Measurements from ENCODE around the gene MYF5.
"Not testable (repeated sequence)": the region's sequence is repeated elsewhere in the genome, so short reads cannot be mapped to it uniquely, and the experiment has no call there.

MYF5 gene

DNA sequence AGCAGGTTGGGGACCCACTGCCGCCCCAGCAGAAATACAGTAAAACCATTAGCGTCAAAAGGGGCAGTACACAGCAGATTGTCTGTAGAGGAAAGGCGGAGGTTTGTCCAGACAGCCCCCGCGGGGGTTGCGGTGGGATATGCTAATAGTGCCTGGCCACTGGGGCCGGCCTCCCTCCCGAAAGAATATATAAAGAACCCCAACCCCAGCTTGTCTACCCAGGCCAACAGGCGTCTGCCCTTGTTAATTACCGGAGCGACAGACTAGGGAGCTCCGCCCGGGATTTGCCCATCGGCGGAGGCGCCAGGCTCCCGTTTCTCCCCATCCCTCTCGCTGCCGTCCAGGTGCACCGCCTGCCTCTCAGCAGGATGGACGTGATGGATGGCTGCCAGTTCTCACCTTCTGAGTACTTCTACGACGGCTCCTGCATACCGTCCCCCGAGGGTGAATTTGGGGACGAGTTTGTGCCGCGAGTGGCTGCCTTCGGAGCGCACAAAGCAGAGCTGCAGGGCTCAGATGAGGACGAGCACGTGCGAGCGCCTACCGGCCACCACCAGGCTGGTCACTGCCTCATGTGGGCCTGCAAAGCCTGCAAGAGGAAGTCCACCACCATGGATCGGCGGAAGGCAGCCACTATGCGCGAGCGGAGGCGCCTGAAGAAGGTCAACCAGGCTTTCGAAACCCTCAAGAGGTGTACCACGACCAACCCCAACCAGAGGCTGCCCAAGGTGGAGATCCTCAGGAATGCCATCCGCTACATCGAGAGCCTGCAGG lies at the start of gene MYF5:
Gene MYF5 (plus strand): TSS at position 217 of the 774 bp plus-strand sequence. CDS start 152 bp downstream, at position 369.
- no peak for DNase-seq

DNA sequence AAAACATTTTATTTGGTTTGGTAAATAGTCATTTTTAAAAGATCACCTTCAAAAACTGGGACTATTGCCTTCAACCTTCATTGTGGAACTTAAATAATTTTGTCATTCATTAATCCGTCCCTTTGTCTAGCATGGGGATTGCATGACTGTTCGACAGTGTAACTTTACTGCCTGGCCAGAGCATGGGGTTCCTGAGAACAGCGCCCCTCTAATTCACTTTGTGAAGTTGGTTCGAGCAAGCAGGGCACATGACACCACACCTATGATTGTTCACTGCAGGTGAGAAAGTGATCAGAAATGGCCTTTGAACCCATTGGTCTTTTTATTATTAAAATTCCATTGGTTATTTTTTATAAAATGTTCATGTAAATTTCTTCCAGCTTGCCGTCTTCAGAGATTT lies 46.5 kb upstream of the MYF5 start:
- DNase-seq = no peak

DNA sequence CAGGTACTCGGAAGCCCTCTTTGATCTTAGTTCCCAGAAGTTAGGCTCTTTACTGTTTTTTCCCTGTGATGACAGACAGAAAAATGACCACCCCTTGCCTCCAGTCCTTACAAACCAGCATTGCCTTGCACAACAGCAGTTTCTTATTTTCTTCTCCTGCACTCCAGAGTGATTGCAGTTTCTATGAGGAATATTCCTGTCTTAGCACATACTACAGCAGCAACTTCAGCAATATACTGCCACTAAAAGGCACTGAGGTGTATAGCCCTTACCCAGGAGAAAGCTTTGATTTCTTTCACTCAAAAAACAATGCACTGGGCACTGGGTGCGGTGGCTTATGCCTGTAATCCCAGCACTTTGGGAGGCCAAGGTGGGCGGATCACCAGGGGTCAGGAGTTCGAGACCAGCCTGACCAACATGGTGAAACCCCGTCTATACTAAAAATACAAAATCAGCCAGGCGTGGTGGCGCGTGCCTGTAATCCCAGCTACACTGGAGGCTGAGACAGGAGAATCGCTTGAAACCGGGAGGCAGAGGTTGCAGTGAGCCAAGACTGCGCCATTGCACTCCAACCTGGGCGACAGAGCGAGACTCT lies 40.6 kb upstream of the MYF5 start:
- not testable (repeated sequence) for DNase-seq

DNA sequence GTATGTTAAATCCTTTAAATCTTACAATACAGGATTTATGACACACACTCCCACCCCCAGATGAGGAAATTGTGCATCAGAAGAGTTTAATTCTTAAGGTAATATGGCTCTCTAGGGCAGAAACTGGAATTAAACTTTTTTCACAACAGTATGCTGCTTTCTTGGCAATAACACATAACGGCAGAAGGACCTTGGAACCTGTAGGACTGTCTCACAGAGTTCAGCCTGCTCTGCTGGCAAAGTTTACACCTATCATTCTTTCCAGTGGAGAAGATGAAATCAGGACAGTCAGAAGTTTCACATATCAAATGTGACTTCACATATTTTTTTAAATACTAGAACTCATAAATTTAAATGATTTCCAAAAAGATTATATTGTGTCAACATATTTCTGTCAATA lies 39.9 kb upstream of the MYF5 start:
- DNase-seq = no peak

DNA sequence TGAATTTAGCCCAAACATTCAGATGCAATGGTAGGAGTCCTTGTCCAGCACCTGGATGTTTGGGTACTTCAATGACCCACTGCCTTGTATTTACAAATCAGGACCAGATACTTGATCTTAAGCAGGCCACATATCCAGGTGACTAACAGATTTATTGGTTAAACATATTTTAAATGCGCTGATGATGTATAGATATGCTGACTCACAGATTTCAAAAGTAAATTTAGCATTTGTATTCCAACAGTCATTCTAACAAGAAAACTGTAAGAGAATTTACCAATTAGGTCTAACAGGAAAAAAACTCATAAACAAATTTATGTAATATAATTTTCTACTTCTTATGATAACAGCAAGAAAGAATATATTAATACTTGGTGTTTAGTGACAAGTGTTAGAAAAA lies 38.7 kb upstream of the MYF5 start:
- DNase-seq = no peak

DNA sequence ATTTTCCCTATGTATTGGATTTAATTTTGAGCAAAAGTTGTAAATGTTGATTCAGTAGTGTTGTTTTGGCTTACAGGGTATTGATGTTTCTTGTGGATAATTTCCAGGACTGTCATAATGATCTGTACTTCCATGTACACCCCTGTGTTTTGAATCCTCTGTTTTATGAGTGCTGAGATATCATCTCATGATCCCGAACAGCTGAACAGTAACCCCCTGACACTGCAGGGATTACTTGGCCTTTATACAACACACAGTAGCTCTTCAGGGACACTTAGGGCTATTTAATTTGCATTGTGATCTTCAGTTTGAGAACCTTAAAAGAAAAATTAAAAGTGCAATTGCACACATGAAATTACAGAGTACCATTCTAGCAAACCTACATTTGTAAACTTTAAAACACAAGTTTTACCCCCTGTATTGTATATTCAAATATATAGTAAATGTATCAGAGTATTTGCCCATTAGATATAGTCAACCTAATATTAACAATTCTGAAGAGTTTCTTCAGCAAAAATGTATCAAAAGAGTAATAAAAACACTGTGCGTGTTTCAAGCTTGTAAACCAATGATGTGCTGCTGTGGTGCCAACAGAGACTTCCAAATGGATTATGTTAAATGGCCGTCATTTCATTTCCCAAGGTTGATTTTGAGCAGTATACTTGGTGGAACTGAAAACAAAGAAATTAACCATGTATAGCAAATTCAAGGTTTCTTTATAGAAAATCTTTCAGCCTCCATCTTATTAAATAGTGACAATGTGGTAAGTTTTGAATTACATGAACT lies 37.2 kb upstream of the MYF5 start:
- DNase-seq = no peak

DNA sequence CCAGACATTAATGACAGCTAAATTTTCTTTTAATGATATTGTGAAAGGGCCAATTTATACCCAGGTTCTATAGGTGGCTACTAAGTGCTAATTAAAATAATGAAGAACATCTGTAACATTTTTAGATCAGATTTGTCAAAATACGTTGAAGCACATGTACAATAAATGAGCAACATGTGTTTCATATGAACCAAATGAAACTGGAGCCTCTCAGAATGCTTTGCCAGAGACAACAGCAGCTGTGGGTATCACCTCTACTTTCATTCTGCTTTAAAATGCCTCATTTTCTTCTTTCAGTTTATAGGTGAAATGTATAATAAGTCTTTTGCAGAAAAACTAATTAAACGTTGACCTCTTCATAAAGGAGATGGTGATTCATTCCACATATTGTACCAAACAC lies 35.4 kb upstream of the MYF5 start:
- no peak for DNase-seq

DNA sequence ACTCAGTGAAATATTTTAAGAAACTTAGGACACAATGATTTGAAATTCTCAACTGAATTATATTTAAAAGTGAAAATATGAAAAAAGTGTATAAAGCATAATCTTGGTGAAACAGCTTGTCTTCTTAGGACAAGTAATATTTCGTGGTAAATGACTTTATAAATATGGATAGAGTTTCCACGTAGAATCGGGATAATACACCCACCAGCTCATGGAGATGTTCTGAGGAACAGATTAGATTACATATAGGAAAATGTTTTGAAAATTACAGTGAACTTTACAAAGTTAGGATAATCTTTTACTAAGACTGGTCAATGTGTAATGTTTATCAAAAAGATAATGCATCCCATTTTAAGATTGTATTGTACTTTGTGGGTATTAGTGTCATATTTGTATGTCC lies 34.9 kb upstream of the MYF5 start:
- DNase-seq = no peak

DNA sequence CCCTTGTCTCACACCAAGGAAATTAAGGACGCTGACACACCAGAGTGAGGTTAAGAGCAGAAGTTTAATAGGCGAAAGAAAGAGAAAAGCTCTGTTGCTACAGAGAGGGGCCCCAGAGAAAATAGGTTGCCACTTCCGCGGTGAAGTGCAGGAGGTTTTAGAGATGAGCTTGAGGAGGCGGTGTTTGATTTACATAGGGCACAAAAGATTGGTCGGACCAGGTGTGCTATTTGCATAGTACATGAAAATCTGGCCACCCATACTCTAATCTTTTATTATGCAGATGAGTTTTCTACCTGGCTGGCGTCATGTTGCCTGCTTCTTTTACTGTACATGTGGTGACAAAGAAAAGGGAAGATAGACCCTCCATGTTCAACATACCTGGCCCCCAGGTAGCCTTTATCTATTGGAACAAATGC lies 32.6 kb upstream of the MYF5 start:
- no peak for DNase-seq

DNA sequence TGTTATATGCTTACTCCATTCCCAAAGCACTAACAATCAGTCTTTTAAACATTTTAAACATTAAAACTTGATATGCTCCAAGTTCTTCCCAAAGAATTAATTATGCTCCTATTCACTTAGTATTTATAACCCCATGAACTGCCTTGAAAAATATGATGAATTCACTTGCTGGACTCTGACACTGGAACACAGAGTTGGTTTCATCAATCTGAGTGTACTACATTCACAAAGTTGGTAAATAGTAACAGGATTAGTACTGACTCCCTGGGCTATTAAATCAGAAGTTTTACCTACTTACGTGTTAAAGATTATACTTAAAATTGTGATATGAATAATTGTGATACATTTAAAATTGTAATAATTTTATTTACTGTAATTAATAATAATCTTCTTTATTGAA lies 26.6 kb upstream of the MYF5 start:
- no peak for DNase-seq

DNA sequence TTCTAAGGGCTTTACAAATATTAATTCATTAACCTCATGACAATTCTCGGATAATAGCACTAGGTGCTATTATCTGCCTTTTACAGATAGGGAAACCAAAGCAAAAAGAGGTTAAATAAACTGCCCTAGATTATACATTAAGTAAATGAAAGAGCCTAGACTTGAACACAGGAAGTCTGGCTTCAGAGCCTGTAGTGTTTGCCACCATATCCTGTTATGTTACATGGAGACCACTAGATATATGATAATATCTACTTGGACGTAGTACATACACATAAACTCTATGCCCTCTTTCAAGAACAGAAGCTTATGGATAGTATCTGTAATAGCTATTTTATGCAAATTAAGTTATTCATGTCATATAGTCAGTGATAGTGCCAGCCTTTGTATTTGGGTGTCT lies 26.2 kb upstream of the MYF5 start:
- no peak for DNase-seq

DNA sequence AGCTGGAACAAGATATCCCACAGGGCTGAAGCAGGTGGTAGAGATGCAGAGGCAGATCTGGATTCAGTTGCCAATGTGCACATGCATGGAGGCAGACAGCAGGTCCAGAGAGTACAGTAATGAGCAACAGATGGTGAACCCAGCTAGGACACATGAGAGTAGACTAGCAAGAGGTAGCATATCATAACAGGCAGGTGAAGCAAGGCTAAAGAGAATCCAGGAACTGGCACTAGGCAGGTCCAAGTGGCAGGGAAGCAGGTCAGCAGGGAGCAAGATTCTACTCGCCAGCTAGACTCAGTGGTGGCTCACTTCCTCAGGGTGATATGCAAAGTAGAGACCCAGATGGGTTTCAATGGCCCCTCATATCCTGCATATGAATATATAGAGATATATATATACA lies 24.6 kb upstream of the MYF5 start:
- no peak for DNase-seq

DNA sequence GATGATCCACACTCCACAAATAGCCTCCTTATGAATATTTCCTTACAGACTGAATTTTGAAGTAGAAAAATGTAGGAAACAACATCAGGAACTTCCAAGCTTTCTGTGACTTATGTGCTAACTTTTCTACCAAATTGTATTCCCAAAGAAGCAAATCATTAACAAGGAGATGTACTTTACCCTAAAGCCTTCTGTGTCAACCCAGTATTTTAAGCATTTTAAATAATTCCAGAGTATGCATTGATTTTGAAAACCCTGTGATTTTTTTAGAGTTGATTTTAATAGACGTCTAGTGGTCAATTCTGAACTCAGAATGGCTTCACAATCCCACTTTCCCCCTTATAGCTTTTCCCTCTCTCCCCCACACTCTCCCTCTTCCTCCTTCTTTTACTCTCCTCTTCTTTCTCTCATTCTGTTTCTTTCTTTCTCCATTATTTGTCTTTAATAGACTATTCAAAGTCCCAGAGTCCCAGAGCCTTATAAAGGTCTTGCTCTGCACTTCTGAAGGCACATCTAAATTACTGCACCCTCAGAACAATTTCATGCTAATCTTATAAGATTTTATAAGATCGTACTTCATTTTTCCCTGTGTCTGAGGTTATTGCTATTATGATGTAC lies 19.3 kb upstream of the MYF5 start:
- DNase-seq = no peak

DNA sequence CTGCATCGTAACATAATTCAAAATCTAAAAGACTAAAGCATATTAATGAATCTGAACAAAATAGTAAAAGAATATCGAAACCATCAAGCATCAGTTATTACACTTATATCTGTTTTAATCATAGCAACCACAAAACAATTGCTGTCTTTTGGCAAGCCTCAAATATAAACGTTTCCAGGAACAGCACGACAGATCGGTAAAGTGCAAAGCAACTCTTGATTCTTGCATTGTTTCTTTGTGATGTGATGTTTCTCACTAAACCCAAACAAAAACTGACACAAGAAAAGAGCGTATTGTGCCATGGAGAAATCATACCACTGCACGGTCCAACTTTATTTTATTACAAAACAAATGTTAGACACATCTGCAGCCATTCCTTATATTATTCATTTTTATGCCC lies 18.5 kb upstream of the MYF5 start:
- no peak for DNase-seq

DNA sequence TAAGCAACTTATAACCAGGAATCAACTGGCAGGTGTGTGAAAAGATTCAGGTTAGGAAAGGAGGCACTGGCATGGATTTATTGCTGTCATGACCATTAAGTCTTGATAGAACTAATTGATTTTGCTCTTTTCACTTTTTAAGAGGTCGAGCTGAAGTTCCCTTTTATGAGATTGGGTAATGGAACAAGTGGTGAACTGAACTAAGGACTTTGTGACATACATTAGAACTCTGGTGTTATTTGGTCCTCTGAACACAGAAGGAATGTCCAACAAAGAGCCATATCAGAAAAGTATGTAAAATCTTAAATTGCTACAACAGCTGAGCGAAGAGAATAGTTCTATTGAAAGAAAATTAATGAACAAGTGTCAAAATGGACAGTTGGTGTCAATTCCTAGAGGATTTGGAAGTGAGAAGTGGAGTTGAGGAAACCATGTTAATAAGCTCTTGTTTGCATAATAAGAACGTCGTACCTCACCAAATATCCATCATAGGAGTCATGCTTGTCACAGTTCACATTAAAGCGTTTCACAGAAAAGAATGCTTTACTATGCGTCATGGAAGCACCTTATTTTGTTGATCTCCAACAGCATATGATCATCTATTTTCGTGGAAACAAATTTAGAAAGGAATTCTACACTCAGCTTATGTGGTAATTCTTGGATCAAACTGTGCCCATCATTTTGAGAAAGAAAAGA lies 17.7 kb upstream of the MYF5 start:
- no peak for DNase-seq

DNA sequence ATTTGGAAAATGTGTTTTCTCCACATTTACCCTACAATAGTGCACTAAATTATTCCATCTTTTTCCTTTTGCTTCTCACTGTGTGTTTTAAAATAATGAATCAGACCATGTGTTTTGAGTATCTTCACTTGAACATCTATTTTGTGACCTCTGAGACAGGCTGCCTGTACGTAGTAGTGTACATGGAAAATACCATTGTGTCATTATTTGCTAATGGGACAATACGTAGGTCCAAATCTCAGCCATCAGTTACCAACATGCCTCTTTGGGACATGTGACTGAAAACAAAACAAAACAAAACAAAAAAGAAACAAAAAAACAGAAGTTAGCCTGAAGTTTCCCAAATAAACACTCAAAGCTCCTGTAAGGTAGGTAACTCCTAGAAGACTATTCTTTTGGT lies 16.4 kb upstream of the MYF5 start:
- no peak for DNase-seq

DNA sequence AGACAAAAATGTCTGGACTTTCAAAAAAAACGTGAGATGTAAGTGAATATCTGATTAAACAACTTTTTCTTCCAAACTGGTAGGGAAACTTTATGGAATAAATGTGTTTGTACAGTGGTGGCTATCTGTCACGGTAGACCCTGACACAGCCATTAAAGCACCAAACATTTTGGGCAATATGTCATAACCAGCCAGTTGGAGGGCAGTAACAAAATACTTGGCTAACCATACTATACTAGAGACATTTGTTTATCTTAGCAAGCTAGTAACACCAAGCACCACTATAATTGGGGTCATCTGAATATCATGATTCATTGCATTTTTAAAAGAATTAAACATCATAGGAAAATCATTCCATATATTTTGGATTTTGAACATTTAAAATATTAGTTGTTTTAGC lies 15.3 kb upstream of the MYF5 start:
- DNase-seq = no peak

DNA sequence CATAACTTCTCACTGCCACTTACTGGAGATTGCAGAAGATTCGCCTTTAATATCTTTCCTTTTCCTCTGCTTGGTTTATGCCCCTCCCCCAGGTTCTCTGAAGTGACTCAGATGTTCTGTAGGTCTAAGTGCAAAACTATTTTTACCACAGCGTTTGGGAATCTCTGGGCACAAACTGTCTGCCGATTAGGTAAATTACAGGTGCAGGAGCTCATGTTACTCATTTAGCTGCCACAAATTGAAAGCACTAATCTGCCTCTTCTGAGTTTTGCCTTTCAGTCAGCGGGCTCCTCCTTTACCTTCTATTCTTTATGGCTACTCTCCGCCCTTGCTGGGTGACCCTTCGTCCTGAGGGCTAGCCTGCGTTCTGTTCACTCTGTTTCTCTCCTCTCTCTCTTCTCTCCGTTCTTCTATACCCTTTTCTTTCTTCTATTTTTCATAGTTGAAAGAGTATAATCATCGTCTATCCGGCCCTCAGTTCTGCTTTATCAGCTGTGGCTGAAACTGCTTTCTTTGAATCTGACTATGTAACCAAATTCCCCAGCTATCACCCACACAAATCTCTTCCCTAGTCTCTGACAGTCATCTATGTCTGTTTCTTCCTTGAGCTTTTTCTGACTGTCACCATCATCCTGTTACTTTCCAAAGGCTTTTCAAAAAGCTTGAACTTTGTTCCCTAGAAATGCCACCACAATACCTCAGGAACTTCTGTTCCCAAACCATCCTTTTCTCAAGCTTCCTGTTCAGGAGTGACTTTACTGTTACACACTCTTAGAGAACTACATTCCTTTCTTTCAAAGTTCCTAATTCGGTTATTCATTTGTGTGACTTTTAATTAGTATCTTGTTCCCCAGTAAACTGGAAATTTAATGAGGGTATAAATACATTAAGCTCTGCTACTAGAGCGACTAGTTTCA lies 13.6 kb upstream of the MYF5 start:
- no peak for DNase-seq

DNA sequence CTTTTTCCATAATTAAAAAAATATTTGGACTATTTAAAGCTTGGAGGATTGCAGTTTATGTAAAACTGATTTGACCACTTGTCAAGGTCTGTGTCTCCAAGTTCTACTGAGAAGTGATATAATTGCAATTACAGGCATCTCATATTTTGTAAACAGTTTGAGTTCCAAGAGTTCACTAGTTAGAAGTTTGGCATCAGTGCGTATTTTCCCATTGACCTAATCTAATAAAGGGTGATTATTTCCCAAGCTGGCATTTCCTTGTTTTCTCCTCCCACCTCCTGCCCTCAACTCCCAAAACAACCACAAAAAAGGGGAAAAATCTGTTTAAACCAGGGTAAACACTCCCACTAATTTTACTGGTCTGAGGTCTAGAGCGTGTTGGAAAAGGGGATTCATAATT lies 12.3 kb upstream of the MYF5 start:
- no peak for DNase-seq

DNA sequence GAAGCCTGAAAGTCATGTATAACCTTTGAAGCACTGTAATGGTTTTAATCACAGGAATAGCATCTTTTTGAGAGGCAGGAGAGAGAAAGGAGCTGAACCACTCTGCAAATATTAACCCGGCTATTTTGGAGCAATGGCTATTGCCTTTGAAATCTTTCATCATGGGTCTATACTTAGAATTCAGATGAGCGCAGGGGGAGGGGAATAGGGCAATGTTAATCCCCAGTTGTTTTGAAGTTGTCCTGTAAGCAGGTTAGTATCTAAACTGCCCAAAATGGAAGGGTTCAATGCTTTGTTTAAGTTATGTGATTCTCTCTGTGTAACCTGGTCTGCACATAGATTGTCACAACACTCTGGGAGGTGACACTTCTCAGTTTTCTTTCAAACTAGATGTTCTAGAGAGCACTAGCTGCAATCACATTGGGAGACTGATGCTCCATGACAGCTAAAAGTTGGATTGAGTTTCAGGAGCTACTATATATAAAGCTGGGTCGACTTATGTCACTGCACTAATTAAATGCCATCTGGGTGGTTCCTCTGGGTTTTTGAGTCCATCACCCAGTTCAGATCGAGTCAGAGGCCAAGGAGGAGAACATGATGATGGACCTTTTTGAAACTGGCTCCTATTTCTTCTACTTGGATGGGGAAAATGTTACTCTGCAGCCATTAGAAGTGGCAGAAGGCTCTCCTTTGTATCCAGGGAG lies 9.4 kb upstream of the MYF5 start, which contains the start of gene MYF6:
Gene MYF6 (plus strand): TSS at position 509 of the 704 bp plus-strand sequence. CDS start 86 bp downstream, at position 595.
- no peak for DNase-seq

DNA sequence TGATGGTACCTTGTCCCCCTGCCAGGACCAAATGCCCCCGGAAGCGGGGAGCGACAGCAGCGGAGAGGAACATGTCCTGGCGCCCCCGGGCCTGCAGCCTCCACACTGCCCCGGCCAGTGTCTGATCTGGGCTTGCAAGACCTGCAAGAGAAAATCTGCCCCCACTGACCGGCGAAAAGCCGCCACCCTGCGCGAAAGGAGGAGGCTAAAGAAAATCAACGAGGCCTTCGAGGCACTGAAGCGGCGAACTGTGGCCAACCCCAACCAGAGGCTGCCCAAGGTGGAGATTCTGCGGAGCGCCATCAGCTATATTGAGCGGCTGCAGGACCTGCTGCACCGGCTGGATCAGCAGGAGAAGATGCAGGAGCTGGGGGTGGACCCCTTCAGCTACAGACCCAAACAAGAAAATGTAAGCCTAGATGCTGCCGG lies 8.9 kb upstream of the MYF5 start:
- no peak for DNase-seq

Data from activated CD8-positive, alpha-beta memory T cell treated with anti-CD3 and anti-CD28 coated beads for 24 hours (primary cell).